Type B pancreatic cell (in vitro differentiated cells): Measurements from ENCODE around the gene XPO6. TPM values are rescaled to one million over a fixed set of nuclear protein-coding genes. Genes with fewer than 3 reads are reported as not detected.

Experiments used
- DNase-seq: peaks from one replicate; pipeline ENCODE4 v3.0.0; 2021; ENCODE audit warnings: mixed read lengths; ENCODE audit not compliant: unreplicated experiment; ENCODE audit errors: extremely low spot score
- H3K27ac Mint-ChIP-seq: 2 replicates; pipeline ENCODE4 v1.8.0; 2021; ENCODE audit warnings: mild to moderate bottlenecking, mixed read lengths
- H3K27me3 Mint-ChIP-seq: 2 replicates; pipeline ENCODE4 v1.8.0; 2021; ENCODE audit warnings: mixed read lengths
- H3K36me3 Mint-ChIP-seq: 2 replicates; pipeline ENCODE4 v1.8.0; 2021; ENCODE audit warnings: mixed read lengths
- H3K4me1 Mint-ChIP-seq: one replicate; pipeline ENCODE4 v1.8.0; 2021; ENCODE audit warnings: mixed read lengths; ENCODE audit not compliant: unreplicated experiment
- H3K4me3 Mint-ChIP-seq: 2 replicates; pipeline ENCODE4 v1.8.0; 2021; ENCODE audit warnings: mild to moderate bottlenecking, mixed read lengths
- H3K9me3 Mint-ChIP-seq: 2 replicates; pipeline ENCODE4 v1.8.0; 2021; ENCODE audit warnings: mixed read lengths
- CTCF ChIP-seq: fragments of 200-600 bp; sonication (generic); conservative IDR thresholded peaks from 2 replicates; pipeline ENCODE4 v1.5.0; 2021; ENCODE audit warnings: antibody characterized with exemption, mild to moderate bottlenecking
- total RNA-seq: library from RNA; stranded (reverse); gene quantifications from 2 replicates; pipeline ENCODE4 v1.2.1, GENCODE V29; 2021; ENCODE audit warnings: low replicate concordance

The XPO6 gene
- total RNA-seq, 1 donor from 2014 or later, result 111 TPM

- Mint-ChIP-seq H3K9me3 (no peaks in the 10 kb centered on the region), H3K4me1 (peaks cover 7% of the 10 kb centered on the region), H3K27ac (no peak overlapping the region), H3K27me3 (no peaks in the 10 kb centered on the region), H3K36me3 (peaks cover 31% of the 10 kb centered on the region), H3K4me3 (no peak overlapping the region)
- no peak for TF ChIP-seq CTCF
- no peak for DNase-seq
These were observed 62.5 kb downstream of the XPO6 start for GRCh38 chr16:28149011-28149888.

GRCh38 chr16:28146536-28146935 is 65.2 kb downstream of the XPO6 start:
- Mint-ChIP-seq H3K36me3 (peaks cover 33% of the 10 kb centered on the region), H3K9me3 (no peaks in the 10 kb centered on the region), H3K27ac (no peak overlapping the region), H3K4me3 (no peak overlapping the region), H3K4me1 (peaks cover 13% of the 10 kb centered on the region), H3K27me3 (no peaks in the 10 kb centered on the region)
- no peak for TF ChIP-seq CTCF
- DNase-seq, result no peak

- H3K4me3 Mint-ChIP-seq, result no peak overlapping the region
- no peak overlapping the region for H3K27ac Mint-ChIP-seq
- H3K36me3 Mint-ChIP-seq, result peaks cover 32% of the 10 kb centered on the region
- DNase-seq, result no peak
- peaks cover 13% of the 10 kb centered on the region for H3K4me1 Mint-ChIP-seq
- no peaks in the 10 kb centered on the region for H3K27me3 Mint-ChIP-seq
- no peak for TF ChIP-seq CTCF
- H3K9me3 Mint-ChIP-seq, result no peaks in the 10 kb centered on the region
These were observed 66.0 kb downstream of the XPO6 start for GRCh38 chr16:28145796-28146195.

- TF ChIP-seq CTCF, result no peak
- H3K4me1 Mint-ChIP-seq, result peaks cover 16% of the 10 kb centered on the region
- no peaks in the 10 kb centered on the region for H3K27me3 Mint-ChIP-seq
- peak overlapping the region; percentile 3 for H3K27ac Mint-ChIP-seq
- DNase-seq, result no peak
- no peaks in the 10 kb centered on the region for H3K9me3 Mint-ChIP-seq
- peaks cover 32% of the 10 kb centered on the region for H3K36me3 Mint-ChIP-seq
- no peak overlapping the region for H3K4me3 Mint-ChIP-seq
These were observed 70.8 kb downstream of the XPO6 start for GRCh38 chr16:28140788-28141618.

- Mint-ChIP-seq H3K4me1 (peaks cover 8% of the 10 kb centered on the region), H3K9me3 (no peaks in the 10 kb centered on the region), H3K27me3 (no peaks in the 10 kb centered on the region), H3K4me3 (no peak overlapping the region), H3K27ac (no peak overlapping the region), H3K36me3 (peaks cover 37% of the 10 kb centered on the region)
- no peak for DNase-seq
- TF ChIP-seq CTCF, result peak; percentile 52
These were observed 72.2 kb downstream of the XPO6 start for GRCh38 chr16:28139530-28139929.
